Suprapubic skin (tissue), 4 donors: Measurements from ENCODE around the gene SNRPA. TPM values are rescaled to one million over a fixed set of nuclear protein-coding genes. Genes with fewer than 3 reads are reported as not detected.
A peak's percentile ranks its signal among the peaks of the same experiment; 100 is the strongest.

ENCODE experiments used
- DNase-seq, 2 donors: peaks; one replicate each; pipeline ENCODE4 v3.0.0-alpha.2; 2019; ENCODE audit warnings: low spot score in 2 of 2
- H3K27ac ChIP-seq: fragments of 200-600 bp; sonication (generic); one replicate; pipeline ENCODE4 v1.5.1; 2019
- H3K27me3 ChIP-seq: fragments of 200-600 bp; sonication (generic); one replicate; pipeline ENCODE4 v1.5.1; 2019
- H3K36me3 ChIP-seq: fragments of 200-600 bp; sonication (generic); one replicate; pipeline ENCODE4 v1.5.1; 2019
- H3K4me1 ChIP-seq: fragments of 200-600 bp; sonication (generic); one replicate; pipeline ENCODE4 v1.5.1; 2019
- H3K4me3 ChIP-seq: fragments of 200-600 bp; sonication (generic); one replicate; pipeline ENCODE4 v1.5.1; 2019; ENCODE audit warnings: mild to moderate bottlenecking
- H3K9me3 ChIP-seq: fragments of 200-600 bp; sonication (generic); one replicate; pipeline ENCODE4 v1.5.1; 2019
- CTCF ChIP-seq, 2 donors: fragments of 200-600 bp in 1 of 2; fragments of 450-650 bp in 1 of 2; sonication (generic) in 1 of 2; IDR thresholded peaks; one replicate each; pipeline ENCODE4 v1.5.1; 2016 to 2019; ENCODE audit warnings: antibody characterized with exemption in 2 of 2, mild to moderate bottlenecking in 1 of 2, moderate library complexity in 1 of 2
- EP300 ChIP-seq: sonication (generic); formaldehyde crosslinking; IDR thresholded peaks from one replicate; pipeline ENCODE4 v1.6.1; 2017; ENCODE audit warnings: antibody characterized with exemption
- POLR2A ChIP-seq, 2 donors: fragments of 450-650 bp; IDR thresholded peaks; one replicate each; pipeline ENCODE4 v1.6.1; 2017; ENCODE audit warnings: antibody characterized with exemption in 2 of 2, mild to moderate bottlenecking in 2 of 2, moderate library complexity in 2 of 2
- POLR2AphosphoS5 ChIP-seq, 3 donors: sonication (generic); formaldehyde crosslinking; IDR thresholded peaks; one replicate each; pipeline ENCODE4 v1.6.1; 2017; ENCODE audit warnings: antibody characterized with exemption in 3 of 3
- WGBS: methylation state at CpG from one replicate; pipeline ENCODE4 v1.1.5; 2018; 5-methylcytosine and 5-hydroxymethylcytosine counted together
- total RNA-seq, 4 donors: library from RNA; depleted of rRNA; stranded (reverse); fragments of >200 nt; gene quantifications; one replicate each; pipeline ENCODE4 v1.1.0, GENCODE V29; 2016

SNRPA gene
- total RNA-seq, 4 donors from 2014 or later: 49.6 to 52.2 (median 51.0) TPM

GRCh38 chr19:40713939-40714338 lies 37.1 kb upstream of the SNRPA start:
- H3K27ac ChIP-seq: peak overlapping the region; percentile 97
- no peak for DNase-seq
- H3K9me3 ChIP-seq: no peaks in the 10 kb centered on the region
- TF ChIP-seq POLR2A (IDR thresholded peaks at IDR 0.05) (no peak), POLR2AphosphoS5 (IDR thresholded peaks at IDR 0.05) (no peak), EP300 (no peak), CTCF (IDR thresholded peaks at IDR 0.05) (no peak)
- peaks cover 20% of the 10 kb centered on the region for H3K4me1 ChIP-seq
- H3K4me3 ChIP-seq: peak overlapping the region; percentile 90
- 80% methylated on average over 9 of the region's 11 CpGs for WGBS
- peaks cover 28% of the 10 kb centered on the region for H3K36me3 ChIP-seq
- no peaks in the 10 kb centered on the region for H3K27me3 ChIP-seq

GRCh38 chr19:40714441-40715299 lies 36.3 kb upstream of the SNRPA start:
- Histone ChIP-seq H3K27me3 (no peaks in the 10 kb centered on the region), H3K4me3 (peak overlapping the region; percentile 90), H3K4me1 (peaks cover 23% of the 10 kb centered on the region), H3K9me3 (no peaks in the 10 kb centered on the region), H3K36me3 (peaks cover 21% of the 10 kb centered on the region), H3K27ac (peak overlapping the region; percentile 97)
- peak; percentile 97 for DNase-seq
- no peak for TF ChIP-seq POLR2A (IDR thresholded peaks at IDR 0.05)
- TF ChIP-seq POLR2AphosphoS5 (IDR thresholded peaks at IDR 0.05): no peak
- no peak for TF ChIP-seq CTCF (IDR thresholded peaks at IDR 0.05)
- no peak for TF ChIP-seq EP300
- WGBS: 3% methylated on average over 19 of the region's 31 CpGs

GRCh38 chr19:40716031-40716481 lies 34.9 kb upstream of the SNRPA start:
- 6% methylated on average over 8 of the region's 8 CpGs for WGBS
- TF ChIP-seq POLR2AphosphoS5 (IDR thresholded peaks at IDR 0.05): no peak
- DNase-seq: peak in 1 of 2 donors; percentile 87
- Histone ChIP-seq H3K27me3 (no peaks in the 10 kb centered on the region), H3K36me3 (peaks cover 8% of the 10 kb centered on the region), H3K9me3 (no peaks in the 10 kb centered on the region), H3K4me1 (peaks cover 37% of the 10 kb centered on the region), H3K27ac (peak overlapping the region; percentile 97), H3K4me3 (peak overlapping the region; percentile 90)

- Histone ChIP-seq H3K9me3 (no peaks in the 10 kb centered on the region), H3K27ac (peak within 1 kb of the TSS; percentile 97), H3K4me3 (peak within 1 kb of the TSS; percentile 90), H3K4me1 (peaks cover 44% of the 10 kb centered on the region), H3K36me3 (peaks cover 8% of the 10 kb centered on the region), H3K27me3 (no peaks in the 10 kb centered on the region)
- DNase-seq: peak; percentile 100
- WGBS: 2% methylated on average over 12 of the region's 76 CpGs
- TF ChIP-seq POLR2A (IDR thresholded peaks at IDR 0.05): peak; percentile 76 to 77
- no peak for TF ChIP-seq EP300
- peak; percentile 7 to 82 (median 68) for TF ChIP-seq POLR2AphosphoS5 (IDR thresholded peaks at IDR 0.05)
- TF ChIP-seq CTCF (IDR thresholded peaks at IDR 0.05): peak in 1 of 2 donors; percentile 6
Observed at GRCh38 chr19:40716482-40717324, 34.3 kb upstream of the SNRPA start, which contains the start of the genes COQ8B and ITPKC. Gene COQ8B, minus strand, starts transcription at chr19:40716886. Its CDS starts 2,254 bp downstream, at chr19:40714632. Gene ITPKC, plus strand, starts transcription at chr19:40717112. Its CDS starts 24 bp downstream, at chr19:40717136.

GRCh38 chr19:40717325-40717879 lies 33.6 kb upstream of the SNRPA start:
- Histone ChIP-seq H3K36me3 (peaks cover 4% of the 10 kb centered on the region), H3K4me1 (peaks cover 51% of the 10 kb centered on the region), H3K4me3 (peak overlapping the region; percentile 90), H3K27me3 (no peaks in the 10 kb centered on the region), H3K27ac (peak overlapping the region; percentile 97), H3K9me3 (no peaks in the 10 kb centered on the region)
- peak; percentile 83 to 85 for DNase-seq
- no peak for TF ChIP-seq POLR2AphosphoS5 (IDR thresholded peaks at IDR 0.05)
- no peak for TF ChIP-seq POLR2A (IDR thresholded peaks at IDR 0.05)
- no peak for TF ChIP-seq EP300
- WGBS: 0% methylated on average over 3 of the region's 20 CpGs
